ENCODE measurements around the gene TFEC.

TFEC gene

GRCh38 chr7:115888981-115889668 is 141.4 kb downstream of the TFEC start:
- no peak overlapping the region for H3K27ac ChIP-seq
- TF ChIP-seq, protein P1, sequence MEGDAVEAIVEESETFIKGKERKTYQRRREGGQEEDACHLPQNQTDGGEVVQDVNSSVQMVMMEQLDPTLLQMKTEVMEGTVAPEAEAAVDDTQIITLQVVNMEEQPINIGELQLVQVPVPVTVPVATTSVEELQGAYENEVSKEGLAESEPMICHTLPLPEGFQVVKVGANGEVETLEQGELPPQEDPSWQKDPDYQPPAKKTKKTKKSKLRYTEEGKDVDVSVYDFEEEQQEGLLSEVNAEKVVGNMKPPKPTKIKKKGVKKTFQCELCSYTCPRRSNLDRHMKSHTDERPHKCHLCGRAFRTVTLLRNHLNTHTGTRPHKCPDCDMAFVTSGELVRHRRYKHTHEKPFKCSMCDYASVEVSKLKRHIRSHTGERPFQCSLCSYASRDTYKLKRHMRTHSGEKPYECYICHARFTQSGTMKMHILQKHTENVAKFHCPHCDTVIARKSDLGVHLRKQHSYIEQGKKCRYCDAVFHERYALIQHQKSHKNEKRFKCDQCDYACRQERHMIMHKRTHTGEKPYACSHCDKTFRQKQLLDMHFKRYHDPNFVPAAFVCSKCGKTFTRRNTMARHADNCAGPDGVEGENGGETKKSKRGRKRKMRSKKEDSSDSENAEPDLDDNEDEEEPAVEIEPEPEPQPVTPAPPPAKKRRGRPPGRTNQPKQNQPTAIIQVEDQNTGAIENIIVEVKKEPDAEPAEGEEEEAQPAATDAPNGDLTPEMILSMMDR (conservative IDR thresholded peaks at IDR 0.05) = no peak

- TF ChIP-seq, protein P1 (conservative IDR thresholded peaks at IDR 0.05) = no peak
- no peak overlapping the region for H3K27ac ChIP-seq
Measured at GRCh38 chr7:115885550-115885949, 145.0 kb downstream of the TFEC start.
